Skin epidermis (tissue), 12 donors: ENCODE data around the gene CCDC59.

Source experiments
- H3K27ac ChIP-seq, 21 experiments: fragments of 200-600 bp; sonication (generic) in 11 of 21; one replicate each; pipeline ENCODE4 v1.5.0; 2020; ENCODE audit warnings: mild to moderate bottlenecking in 3 of 21, inconsistent platforms in 2 of 21, moderate library complexity in 2 of 21
- H3K4me3 ChIP-seq, 7 experiments: fragments of 200-600 bp; sonication (generic) in 2 of 7; one replicate each; pipeline ENCODE4 v1.5.0; 2020; ENCODE audit warnings: inconsistent platforms in 2 of 7, mild to moderate bottlenecking in 2 of 7, moderate library complexity in 1 of 7

The CCDC59 gene

DNA sequence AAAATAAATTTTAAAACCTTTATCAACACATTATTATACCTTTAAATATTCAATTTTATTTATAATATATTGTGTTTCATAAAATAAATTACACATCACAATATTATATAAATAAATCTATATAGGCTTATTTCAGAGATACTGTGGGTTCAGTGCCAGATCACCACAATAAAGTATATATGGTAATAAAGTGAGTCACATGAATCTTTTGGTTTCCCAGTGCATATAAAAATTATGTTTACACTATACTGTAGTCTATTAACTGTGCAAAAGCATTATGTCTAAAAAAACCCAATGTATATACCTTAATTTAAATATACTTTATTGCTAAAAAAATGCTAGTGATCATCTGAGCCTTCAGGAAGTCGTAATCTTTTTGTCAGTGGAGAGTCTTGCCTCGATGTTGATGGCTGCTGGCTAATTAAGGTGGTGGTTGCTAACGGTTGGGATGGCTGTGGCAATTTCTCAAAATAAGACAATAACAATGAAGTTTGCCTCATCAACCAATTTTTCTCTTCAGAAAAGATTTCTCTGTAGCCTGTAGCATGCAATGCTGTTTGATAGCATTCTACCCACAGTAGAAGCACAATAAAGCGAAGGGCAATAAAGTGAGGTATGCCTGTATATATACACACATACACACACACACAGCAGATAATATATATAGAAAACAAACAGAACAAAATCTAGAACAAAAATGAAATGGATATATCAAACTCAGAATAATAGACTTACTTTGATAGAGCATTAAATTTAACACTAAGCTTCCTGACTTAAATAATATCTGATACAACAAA is 32.4 kb downstream of the CCDC59 start:
- no peak overlapping the region for H3K4me3 ChIP-seq

GRCh38 chr12:82319276-82319675 is 38.9 kb downstream of the CCDC59 start:
- Histone ChIP-seq H3K27ac (no peak overlapping the region), H3K4me3 (no peak overlapping the region)

More for the DNA sequence above, 32.4 kb downstream of the CCDC59 start:
- no peak overlapping the region for H3K27ac ChIP-seq

DNA sequence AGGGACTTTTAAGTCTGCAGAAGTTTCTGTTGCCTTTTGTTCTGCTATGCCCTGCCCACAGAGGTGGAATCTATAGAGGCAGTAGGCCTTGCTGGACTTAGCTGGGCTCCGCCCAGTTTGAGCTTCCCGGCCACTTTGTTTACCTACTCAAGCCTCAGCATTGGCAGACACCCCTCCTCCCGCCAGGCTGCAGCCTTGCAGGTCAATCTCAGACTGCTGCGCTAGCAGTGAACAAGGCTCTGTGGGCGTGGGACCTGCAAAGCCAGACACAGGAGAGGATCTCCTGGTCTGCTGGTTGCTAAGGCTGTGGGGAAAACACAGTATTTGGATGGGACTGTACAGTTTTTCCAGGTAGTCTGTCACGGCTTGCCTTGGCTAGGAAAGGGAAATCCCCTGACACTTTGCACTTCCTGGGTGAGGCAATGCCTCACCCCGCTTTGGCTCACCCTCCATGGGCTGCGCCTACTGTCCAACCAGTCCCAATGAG is 43.7 kb downstream of the CCDC59 start:
- Histone ChIP-seq H3K27ac (no peak overlapping the region), H3K4me3 (no peak overlapping the region)
